SU-DHL-6 (cell line): ENCODE measurements around the gene TCL1A.

Source experiments
- CTCF ChIP-seq: fragments of 200-600 bp; sonication (generic); IDR thresholded peaks from one replicate; pipeline ENCODE4 v1.5.1; 2017; ENCODE audit warnings: antibody characterized with exemption, mild to moderate bottlenecking, low read length, moderate library complexity; ENCODE audit not compliant: insufficient read depth, poor library complexity, severe bottlenecking
- EZH2phosphoT487 ChIP-seq: fragments of 200-600 bp; sonication (generic), shearing (Covaris generic); conservative IDR thresholded peaks from 2 replicates; pipeline ENCODE4 v1.6.1; 2018; ENCODE audit warnings: mild to moderate bottlenecking, antibody characterized with exemption, low read length, moderate library complexity, mixed read lengths

DNA sequence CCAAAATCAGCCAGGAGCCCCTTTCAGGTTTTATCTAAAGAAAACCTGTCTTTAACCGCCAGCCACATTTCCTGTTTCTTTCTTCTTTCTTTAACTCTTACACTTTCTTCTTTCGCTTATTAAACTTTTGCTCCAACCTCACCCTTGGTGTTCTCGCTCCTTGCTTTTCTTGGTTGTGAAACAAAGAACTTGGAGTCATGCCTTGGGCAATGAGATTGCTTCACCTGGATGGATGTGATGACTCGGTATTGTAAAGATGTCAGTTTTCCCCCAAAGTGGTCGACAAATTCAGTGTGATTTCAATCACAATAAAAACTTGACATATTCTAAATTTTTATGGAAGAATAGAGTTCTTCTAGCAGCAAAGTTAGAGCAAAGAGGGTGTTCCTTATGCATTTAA is 16.2 kb upstream of the TCL1A start:
- TF ChIP-seq CTCF (no peak), EZH2phosphoT487 (no peak)
